Measurements from ENCODE around the gene TBC1D10B.

DNA sequence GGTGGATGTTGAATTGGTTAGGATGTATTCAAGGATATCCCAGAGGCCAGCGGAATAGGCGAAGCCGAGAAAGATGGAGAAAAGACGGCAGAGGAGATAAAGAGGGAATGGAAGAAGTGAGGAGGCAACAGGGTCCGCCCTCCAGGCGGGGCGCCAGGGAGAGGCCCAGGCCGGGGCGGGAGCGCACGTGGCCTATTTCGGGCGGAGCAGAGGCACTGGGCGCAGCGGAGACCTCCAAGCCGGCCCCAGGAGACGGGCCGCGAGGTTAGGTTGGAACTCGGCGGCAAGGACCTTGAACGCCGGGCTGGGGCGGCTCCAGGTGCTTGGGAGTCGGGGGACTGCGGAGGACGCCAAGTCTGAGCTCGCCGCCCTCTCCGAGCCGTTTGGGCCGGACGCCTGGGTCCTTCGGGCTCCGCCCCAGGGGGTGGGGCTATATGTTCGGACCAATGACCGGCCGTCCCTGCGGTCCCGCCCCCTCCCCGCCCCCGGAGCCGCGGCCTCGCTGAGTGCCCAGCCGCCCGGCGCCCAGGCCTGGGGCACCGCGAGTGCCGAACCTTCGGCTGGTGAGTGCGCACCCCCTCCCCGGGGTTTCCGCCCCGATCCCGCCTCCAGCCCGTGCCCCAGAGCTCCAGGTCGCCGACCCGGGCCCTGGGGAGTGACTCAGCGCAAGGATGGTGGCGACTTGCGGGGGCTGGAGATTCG, 37.0 kb upstream of the TBC1D10B start, which contains the start of gene ZNF771:
- no peak for TF ChIP-seq CTCF (IDR thresholded peaks at IDR 0.05)
- no peak for TF ChIP-seq POLR2A (IDR thresholded peaks at IDR 0.05)
- TF ChIP-seq POLR2AphosphoS5 (IDR thresholded peaks at IDR 0.05) = peak in 2 of 3 donors; percentile 7 to 80
- no peak for TF ChIP-seq EP300 (IDR thresholded peaks at IDR 0.05)

Measured in suprapubic skin (tissue), 4 donors.